Spinal cord (tissue), 10 donors: ENCODE measurements around the gene DPYSL5. TPM values are rescaled to one million over a fixed set of nuclear protein-coding genes. Genes with fewer than 3 reads are reported as not detected.

Experiments used
- DNase-seq, 6 donors: peaks; one replicate each; pipeline versions ENCODE4 v3.0.0 to v3.0.0-alpha.2; 2013 to 2015; ENCODE audit warnings: low spot score in 6 of 6, low read depth in 4 of 6
- H3K27ac ChIP-seq: one replicate; pipeline ENCODE4 v1.5.1; 2013; ENCODE audit warnings: low read depth, low read length, control low read depth
- H3K27me3 ChIP-seq: one replicate; pipeline ENCODE4 v1.6.1; 2013; ENCODE audit warnings: low read length; ENCODE audit not compliant: control insufficient read depth, insufficient read depth
- H3K36me3 ChIP-seq: one replicate; pipeline ENCODE4 v1.6.1; 2013; ENCODE audit warnings: low read length; ENCODE audit not compliant: control insufficient read depth, insufficient read depth
- H3K4me1 ChIP-seq: one replicate; pipeline ENCODE4 v1.6.1; 2013; ENCODE audit warnings: low read length; ENCODE audit not compliant: control insufficient read depth, insufficient read depth
- H3K4me3 ChIP-seq: one replicate; pipeline ENCODE4 v1.5.1; 2013; ENCODE audit warnings: low read depth, low read length, control low read depth
- H3K9me3 ChIP-seq: one replicate; pipeline ENCODE4 v1.6.1; 2013; ENCODE audit warnings: low read length; ENCODE audit not compliant: control insufficient read depth, insufficient read depth
- WGBS: methylation state at CpG from one replicate; pipeline ENCODE4 v1.1.5; 2013; ENCODE audit warnings: missing lambda C conversion rate; ENCODE audit not compliant: insufficient coverage; 5-methylcytosine and 5-hydroxymethylcytosine counted together
- polyA plus RNA-seq, 2 donors: library from polyadenylated mRNA; unstranded; fragments of 120-200 nt; gene quantifications; one replicate each; pipeline ENCODE4 v1.2.1, GENCODE V29; 2013; ENCODE audit not compliant: insufficient read length in 2 of 2
- total RNA-seq, 2 donors: library from RNA; depleted of rRNA in 1 of 2; stranded (reverse); fragments of 120-200 nt in 1 of 2; fragments of >200 nt in 1 of 2; gene quantifications; one replicate each; pipeline versions ENCODE4 v1.2.3 to v1.2.4, GENCODE V29; 2013 to 2014
- donor health status: healthy.

The DPYSL5 gene
- total and polyA plus RNA-seq, 4 donors, result 30.6 to 226 (median 141) TPM

DNA sequence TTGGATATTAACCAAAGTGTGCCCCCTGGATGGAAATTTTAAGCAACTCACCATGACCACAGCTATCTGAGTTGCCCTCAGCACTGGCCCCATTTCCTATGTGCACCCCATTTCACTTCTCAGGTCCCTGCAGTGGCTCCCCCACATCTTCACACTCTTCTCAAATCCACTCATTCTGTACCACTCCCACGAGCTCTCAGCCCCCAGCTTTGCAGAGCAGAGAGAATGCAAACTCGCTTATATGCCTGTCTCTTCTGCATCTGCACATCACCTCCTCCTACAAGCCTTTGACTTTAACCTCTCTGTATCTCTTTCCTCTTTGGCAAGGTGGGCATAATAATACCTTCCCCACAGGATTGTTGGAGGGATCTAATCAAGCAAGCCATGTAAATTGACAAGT, 46.2 kb downstream of the DPYSL5 start:
- Histone ChIP-seq H3K9me3 (no peaks in the 10 kb centered on the region), H3K36me3 (peaks cover 7% of the 10 kb centered on the region), H3K27ac (no peak overlapping the region), H3K27me3 (no peaks in the 10 kb centered on the region), H3K4me1 (peaks cover 13% of the 10 kb centered on the region), H3K4me3 (no peak overlapping the region)
- no peak for DNase-seq
- 100% methylated on average over 2 of the region's 2 CpGs for WGBS

GRCh38 chr2:26897807-26898479, 50.0 kb downstream of the DPYSL5 start:
- no peak overlapping the region for H3K4me3 ChIP-seq
- no peak overlapping the region for H3K27ac ChIP-seq
- no peak for DNase-seq
- WGBS, result no CpG with 5 or more reads among the region's 3 CpGs
- peaks cover 16% of the 10 kb centered on the region for H3K4me1 ChIP-seq
- H3K36me3 ChIP-seq, result peaks cover 22% of the 10 kb centered on the region
- no peaks in the 10 kb centered on the region for H3K27me3 ChIP-seq
- no peaks in the 10 kb centered on the region for H3K9me3 ChIP-seq

GRCh38 chr2:26898480-26899078, 50.6 kb downstream of the DPYSL5 start:
- 87% methylated on average over 10 of the region's 15 CpGs for WGBS
- no peak for DNase-seq
- no peak overlapping the region for H3K27ac ChIP-seq
- H3K9me3 ChIP-seq, result no peaks in the 10 kb centered on the region
- no peaks in the 10 kb centered on the region for H3K27me3 ChIP-seq
- no peak overlapping the region for H3K4me3 ChIP-seq
- peaks cover 28% of the 10 kb centered on the region for H3K36me3 ChIP-seq
- peaks cover 18% of the 10 kb centered on the region for H3K4me1 ChIP-seq

GRCh38 chr2:26899500-26900164, 51.7 kb downstream of the DPYSL5 start:
- Histone ChIP-seq H3K36me3 (peaks cover 35% of the 10 kb centered on the region), H3K4me3 (no peak overlapping the region), H3K4me1 (peaks cover 27% of the 10 kb centered on the region), H3K27me3 (no peaks in the 10 kb centered on the region), H3K27ac (no peak overlapping the region), H3K9me3 (no peaks in the 10 kb centered on the region)
- WGBS, result 83% methylated on average over 1 of the region's 6 CpGs
- DNase-seq, result no peak

DNA sequence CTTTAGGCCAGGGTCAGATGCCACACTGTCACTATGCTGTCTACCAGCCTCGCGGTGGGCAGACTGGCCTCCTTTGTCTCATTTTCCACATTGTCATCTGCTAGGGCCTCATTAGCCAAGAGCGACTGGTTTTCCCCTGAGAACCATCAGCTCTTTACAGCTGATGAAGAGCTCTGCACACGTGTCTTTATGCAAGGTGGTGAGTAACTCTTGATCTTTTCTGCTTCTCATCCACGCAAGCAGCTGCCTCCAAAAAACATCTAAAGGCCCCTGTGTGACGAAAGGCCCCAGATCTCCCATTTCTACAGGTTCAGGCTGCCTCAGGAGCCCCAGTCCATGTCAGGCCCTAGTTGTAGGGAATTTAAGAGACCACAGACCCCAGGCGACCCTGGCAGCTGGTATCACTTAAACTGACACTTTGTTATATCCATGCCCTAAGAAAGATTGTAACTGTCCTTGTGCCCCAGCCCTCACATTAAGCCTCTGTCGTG, 52.9 kb downstream of the DPYSL5 start:
- H3K9me3 ChIP-seq, result no peaks in the 10 kb centered on the region
- H3K4me3 ChIP-seq, result no peak overlapping the region
- DNase-seq, result peak in 1 of 6 donors; percentile 87
- no peak overlapping the region for H3K27ac ChIP-seq
- peaks cover 39% of the 10 kb centered on the region for H3K4me1 ChIP-seq
- no peaks in the 10 kb centered on the region for H3K27me3 ChIP-seq
- H3K36me3 ChIP-seq, result peaks cover 43% of the 10 kb centered on the region
- WGBS, result 30% methylated on average over 6 of the region's 8 CpGs

DNA sequence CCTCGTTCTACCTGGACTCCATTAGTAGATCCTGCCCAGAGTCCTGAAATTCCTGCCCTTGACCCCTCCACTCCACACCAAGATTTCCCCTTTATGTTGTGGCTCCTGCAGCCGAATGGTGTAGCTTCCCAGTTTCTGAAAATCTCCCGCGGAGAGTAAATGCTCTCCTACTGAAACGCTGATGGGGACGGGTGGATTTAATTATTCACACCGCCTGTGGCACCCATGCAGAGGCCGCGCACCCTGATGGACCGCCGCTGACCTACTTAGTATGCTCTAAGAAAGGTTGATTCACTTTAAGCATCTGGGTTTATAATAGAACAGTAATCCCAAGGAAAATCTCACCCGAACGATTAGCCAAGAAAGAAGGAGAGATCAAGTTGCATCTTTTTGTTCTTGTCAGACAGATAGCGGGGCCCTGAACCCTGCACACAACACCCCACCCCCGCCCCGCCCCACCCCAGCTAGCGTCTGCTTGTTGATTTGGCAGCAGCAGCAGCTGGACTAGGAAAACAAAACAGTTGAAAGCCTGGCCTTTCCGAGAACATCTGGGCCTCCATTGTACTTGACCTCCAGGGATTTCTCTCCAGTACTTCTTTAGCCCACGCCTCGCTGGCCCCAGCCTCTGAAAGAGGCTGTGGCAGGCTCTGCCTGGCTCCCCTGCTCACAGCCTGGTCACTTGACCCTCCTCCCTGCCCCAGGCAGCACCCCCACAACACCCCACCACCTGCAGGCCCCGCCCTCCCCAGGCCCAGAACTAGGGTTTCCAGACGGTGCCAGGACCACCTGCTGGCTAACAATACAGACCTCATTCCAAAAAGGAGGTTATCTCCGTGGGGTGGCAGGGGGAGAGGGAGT, 53.6 kb downstream of the DPYSL5 start:
- DNase-seq, result peak in 2 of 6 donors; percentile 38 to 64
- Histone ChIP-seq H3K4me1 (peaks cover 39% of the 10 kb centered on the region), H3K36me3 (peaks cover 44% of the 10 kb centered on the region), H3K27me3 (no peaks in the 10 kb centered on the region), H3K27ac (no peak overlapping the region), H3K9me3 (no peaks in the 10 kb centered on the region), H3K4me3 (no peak overlapping the region)
- 40% methylated on average over 15 of the region's 23 CpGs for WGBS

- 83% methylated on average over 3 of the region's 5 CpGs for WGBS
- H3K27ac ChIP-seq, result no peak overlapping the region
- peaks cover 43% of the 10 kb centered on the region for H3K36me3 ChIP-seq
- no peaks in the 10 kb centered on the region for H3K27me3 ChIP-seq
- H3K4me3 ChIP-seq, result no peak overlapping the region
- DNase-seq, result no peak
- H3K4me1 ChIP-seq, result peaks cover 39% of the 10 kb centered on the region
- no peaks in the 10 kb centered on the region for H3K9me3 ChIP-seq
These were observed 55.7 kb downstream of the DPYSL5 start for GRCh38 chr2:26903676-26904075.

GRCh38 chr2:26904839-26905238, 56.9 kb downstream of the DPYSL5 start:
- peaks cover 37% of the 10 kb centered on the region for H3K36me3 ChIP-seq
- 50% methylated on average over 1 of the region's 2 CpGs for WGBS

More at GRCh38 chr2:26904839-26905238, 56.9 kb downstream of the DPYSL5 start:
- no peak for DNase-seq
- Histone ChIP-seq H3K27ac (no peak overlapping the region), H3K4me3 (no peak overlapping the region), H3K27me3 (no peaks in the 10 kb centered on the region), H3K4me1 (peaks cover 39% of the 10 kb centered on the region), H3K9me3 (no peaks in the 10 kb centered on the region)
